Activated CD4-positive, alpha-beta T cell treated with anti-CD3 and anti-CD28 coated beads for 48 hours (primary cell): ENCODE results near the gene TMEM62.
A peak's percentile ranks its signal among the peaks of the same experiment; 100 is the strongest.
"Not testable (repeated sequence)": the region's sequence is repeated elsewhere in the genome, so short reads cannot be mapped to it uniquely, and the experiment has no call there.

ENCODE experiments used
- DNase-seq: peaks from one replicate; pipeline ENCODE4 v3.0.0-alpha.2; 2020

TMEM62 gene

GRCh38 chr15:43184407-43185124 is 51.2 kb downstream of the TMEM62 start:
- DNase-seq: no peak

GRCh38 chr15:43185157-43186002 is 52.0 kb downstream of the TMEM62 start, which contains the start of gene CCNDBP1:
CCNDBP1 (plus strand) TSS chr15:43185403; CDS start chr15:43185499, 96 bp downstream.
- peak; percentile 93 for DNase-seq

- no peak for DNase-seq
Measured at GRCh38 chr15:43186003-43186353, 52.6 kb downstream of the TMEM62 start.

- no peak for DNase-seq
Measured at GRCh38 chr15:43187544-43188155, 54.3 kb downstream of the TMEM62 start.

- no peak for DNase-seq
Measured at GRCh38 chr15:43189296-43189695, 55.9 kb downstream of the TMEM62 start.

GRCh38 chr15:43190178-43190577 is 56.8 kb downstream of the TMEM62 start:
- no peak for DNase-seq

GRCh38 chr15:43193710-43194109 is 60.3 kb downstream of the TMEM62 start:
- DNase-seq: no peak

GRCh38 chr15:43194795-43195194 is 61.4 kb downstream of the TMEM62 start:
- no peak for DNase-seq

- no peak for DNase-seq
Measured at GRCh38 chr15:43196760-43197548, 63.6 kb downstream of the TMEM62 start.

GRCh38 chr15:43197773-43198172 is 64.4 kb downstream of the TMEM62 start:
- DNase-seq: not testable (repeated sequence)

GRCh38 chr15:43198556-43198955 is 65.2 kb downstream of the TMEM62 start:
- not testable (repeated sequence) for DNase-seq

- no peak for DNase-seq
Measured at GRCh38 chr15:43198992-43199391, 65.6 kb downstream of the TMEM62 start.

- no peak for DNase-seq
Measured at GRCh38 chr15:43199945-43200488, 66.6 kb downstream of the TMEM62 start.

- peak; percentile 65 for DNase-seq
Measured at GRCh38 chr15:43204016-43204901, 70.9 kb downstream of the TMEM62 start.

GRCh38 chr15:43206054-43206453 is 72.7 kb downstream of the TMEM62 start:
- DNase-seq: no peak

GRCh38 chr15:43207024-43207423 is 73.6 kb downstream of the TMEM62 start:
- no peak for DNase-seq

- no peak for DNase-seq
Measured at GRCh38 chr15:43208052-43209002, 74.9 kb downstream of the TMEM62 start.

- no peak for DNase-seq
Measured at GRCh38 chr15:43209059-43209824, 75.9 kb downstream of the TMEM62 start.

- DNase-seq: no peak
Measured at GRCh38 chr15:43210172-43210745, 76.9 kb downstream of the TMEM62 start.
